ENCODE results near the gene ATXN3L.

DNA sequence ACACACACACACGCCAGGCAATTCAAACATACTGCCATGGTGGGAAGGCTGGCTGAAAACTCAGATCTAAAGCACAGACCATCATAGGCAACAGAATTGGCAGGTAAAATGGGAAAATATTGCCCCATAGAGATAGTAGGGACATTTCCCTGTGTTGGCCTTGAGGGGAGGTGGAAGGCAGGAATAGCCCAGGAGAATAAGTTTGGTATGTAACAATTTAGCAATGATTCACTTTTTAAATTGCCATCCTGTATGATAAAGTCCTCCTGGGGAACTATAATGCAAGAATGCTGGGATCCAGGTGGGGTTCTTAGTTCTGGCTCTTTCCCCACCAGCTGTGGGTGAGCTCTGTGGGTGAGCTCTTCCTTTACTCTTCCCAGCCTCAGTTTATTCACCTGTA, 51.0 kb downstream of the ATXN3L start:
- TF ChIP-seq POLR2AphosphoS5 (IDR thresholded peaks at IDR 0.05; ENCODE audit: low read depth, low read length), result no peak
- TF ChIP-seq TAF1 (IDR thresholded peaks at IDR 0.05; ENCODE audit: borderline replicate concordance, insufficient read depth, low read length), result no peak
- no peak for TF ChIP-seq FOXP2 (optimal IDR thresholded peaks at IDR 0.05; ENCODE audit: borderline replicate concordance, extremely low read depth, extremely low read length, insufficient read depth)
- no peak for TF ChIP-seq REST (IDR thresholded peaks at IDR 0.05; ENCODE audit: insufficient read depth in 1 of 2, low read depth in 2 of 2, low read length in 2 of 2)
